ENCODE results near the gene CHMP1B. TPM values are rescaled to one million over a fixed set of nuclear protein-coding genes. Genes with fewer than 3 reads are reported as not detected.

The CHMP1B gene
- total and polyA plus RNA-seq, 4 donors = 29.8 to 51.4 (median 34.5) TPM

Other genes with a start within 250 kb of the CHMP1B start
- not detected for gene SLC35G4, start 241.8 kb upstream of the CHMP1B start, total RNA-seq
- gene SLC35G4, start 241.8 kb upstream of the CHMP1B start, polyA plus RNA-seq (ENCODE audit: insufficient read length in 2 of 2) = not detected
- gene GNAL, start 162.1 kb upstream of the CHMP1B start, total RNA-seq = 10 to 100 TPM; 30.2 to 67.0 TPM
- 10 to 100 TPM; 74.4 to 81.0 TPM for gene GNAL, start 162.1 kb upstream of the CHMP1B start, polyA plus RNA-seq (ENCODE audit: insufficient read length in 2 of 2)
- 10 to 100 TPM; 30.2 to 41.2 TPM for gene MPPE1, start 56.9 kb downstream of the CHMP1B start, total RNA-seq
- gene MPPE1, start 56.9 kb downstream of the CHMP1B start, polyA plus RNA-seq (ENCODE audit: insufficient read length in 2 of 2) = 10 to 100 TPM; 73.1 to 82.4 TPM
- 10 to 100 TPM in 1 of 2 donors, 1 to 10 TPM in 1; 9.2 to 19.6 TPM for gene IMPA2, start 130.1 kb downstream of the CHMP1B start, total RNA-seq
- gene IMPA2, start 130.1 kb downstream of the CHMP1B start, polyA plus RNA-seq (ENCODE audit: insufficient read length in 2 of 2) = 10 to 100 TPM in 1 of 2 donors, 1 to 10 TPM in 1; 7.3 to 10.2 TPM
- under 1 TPM; 0.06 to 0.10 TPM for gene ANKRD62, start 242.4 kb downstream of the CHMP1B start, total RNA-seq
- gene ANKRD62, start 242.4 kb downstream of the CHMP1B start, polyA plus RNA-seq (ENCODE audit: insufficient read length in 2 of 2) = under 1 TPM; 0.08 to 0.14 TPM